ENCODE measurements around the gene PTBP1.

DNA sequence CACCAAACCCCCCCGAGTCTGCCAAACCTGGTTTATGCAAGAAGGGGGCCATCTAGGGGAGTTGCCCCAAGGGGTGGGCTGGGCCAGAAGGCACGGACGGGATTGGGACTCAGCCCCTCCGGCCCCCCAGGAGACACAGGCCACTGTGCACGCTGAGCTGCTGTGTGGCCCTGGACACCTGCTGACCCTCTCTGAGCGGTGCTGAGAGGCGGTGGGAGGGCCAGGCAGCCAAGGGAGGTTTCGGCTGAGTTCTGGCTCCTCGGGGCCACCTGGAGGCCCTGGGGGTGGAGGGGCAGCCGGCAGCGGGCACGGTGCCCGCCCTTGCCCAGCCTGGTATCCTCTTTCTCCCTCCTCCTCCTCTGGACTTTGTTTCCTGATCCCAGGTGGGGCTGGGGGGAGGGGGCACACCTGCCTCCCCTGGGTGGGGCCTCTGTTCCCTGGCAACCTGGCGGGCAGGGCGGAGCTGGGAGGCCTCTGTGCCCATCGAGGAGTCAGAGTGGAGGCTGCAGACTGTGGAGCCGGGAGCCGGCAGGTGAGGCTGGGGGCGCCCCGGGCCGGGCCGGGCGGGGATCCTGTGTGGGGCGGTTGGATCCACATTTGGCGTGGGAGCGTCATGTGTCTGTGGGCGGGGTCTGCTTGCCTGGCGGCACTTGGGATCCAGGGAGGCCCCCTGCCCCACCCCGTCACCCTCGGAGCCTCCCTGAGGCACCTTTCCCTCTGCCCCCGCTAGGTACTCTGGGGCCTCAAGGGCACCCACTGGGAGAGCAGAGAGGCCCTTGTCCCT is 46.4 kb upstream of the PTBP1 start, which contains the start of gene MISP:
- TF ChIP-seq NFIC (IDR thresholded peaks at IDR 0.05) (peak; percentile 92), EP300 (IDR thresholded peaks at IDR 0.05; ENCODE audit: borderline replicate concordance) (peak; percentile 81), CEBPB (IDR thresholded peaks at IDR 0.05) (no peak), RAD21 (IDR thresholded peaks at IDR 0.05; ENCODE audit: low read depth) (peak; percentile 27; the same call in 1 of the 2 replicates), TAF1 (IDR thresholded peaks at IDR 0.05; ENCODE audit: low read depth) (peak; percentile 78), YY1 (IDR thresholded peaks at IDR 0.05; ENCODE audit: low read depth) (peak; percentile 20; the same call in 1 of the 2 replicates), ZBTB7A (IDR thresholded peaks at IDR 0.05; ENCODE audit: low read depth) (peak; percentile 71)
- TF ChIP-seq, protein P1, sequence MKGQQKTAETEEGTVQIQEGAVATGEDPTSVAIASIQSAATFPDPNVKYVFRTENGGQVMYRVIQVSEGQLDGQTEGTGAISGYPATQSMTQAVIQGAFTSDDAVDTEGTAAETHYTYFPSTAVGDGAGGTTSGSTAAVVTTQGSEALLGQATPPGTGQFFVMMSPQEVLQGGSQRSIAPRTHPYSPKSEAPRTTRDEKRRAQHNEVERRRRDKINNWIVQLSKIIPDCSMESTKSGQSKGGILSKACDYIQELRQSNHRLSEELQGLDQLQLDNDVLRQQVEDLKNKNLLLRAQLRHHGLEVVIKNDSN (IDR thresholded peaks at IDR 0.05), result 0 out of 2 replicates have a peak, but pooled peaks have one; percentile 22
- TF ChIP-seq, protein P2, sequence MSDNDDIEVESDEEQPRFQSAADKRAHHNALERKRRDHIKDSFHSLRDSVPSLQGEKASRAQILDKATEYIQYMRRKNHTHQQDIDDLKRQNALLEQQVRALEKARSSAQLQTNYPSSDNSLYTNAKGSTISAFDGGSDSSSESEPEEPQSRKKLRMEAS (IDR thresholded peaks at IDR 0.05), result peak; percentile 47; the same call in 1 of the 2 replicates
- TF ChIP-seq, protein P3, sequence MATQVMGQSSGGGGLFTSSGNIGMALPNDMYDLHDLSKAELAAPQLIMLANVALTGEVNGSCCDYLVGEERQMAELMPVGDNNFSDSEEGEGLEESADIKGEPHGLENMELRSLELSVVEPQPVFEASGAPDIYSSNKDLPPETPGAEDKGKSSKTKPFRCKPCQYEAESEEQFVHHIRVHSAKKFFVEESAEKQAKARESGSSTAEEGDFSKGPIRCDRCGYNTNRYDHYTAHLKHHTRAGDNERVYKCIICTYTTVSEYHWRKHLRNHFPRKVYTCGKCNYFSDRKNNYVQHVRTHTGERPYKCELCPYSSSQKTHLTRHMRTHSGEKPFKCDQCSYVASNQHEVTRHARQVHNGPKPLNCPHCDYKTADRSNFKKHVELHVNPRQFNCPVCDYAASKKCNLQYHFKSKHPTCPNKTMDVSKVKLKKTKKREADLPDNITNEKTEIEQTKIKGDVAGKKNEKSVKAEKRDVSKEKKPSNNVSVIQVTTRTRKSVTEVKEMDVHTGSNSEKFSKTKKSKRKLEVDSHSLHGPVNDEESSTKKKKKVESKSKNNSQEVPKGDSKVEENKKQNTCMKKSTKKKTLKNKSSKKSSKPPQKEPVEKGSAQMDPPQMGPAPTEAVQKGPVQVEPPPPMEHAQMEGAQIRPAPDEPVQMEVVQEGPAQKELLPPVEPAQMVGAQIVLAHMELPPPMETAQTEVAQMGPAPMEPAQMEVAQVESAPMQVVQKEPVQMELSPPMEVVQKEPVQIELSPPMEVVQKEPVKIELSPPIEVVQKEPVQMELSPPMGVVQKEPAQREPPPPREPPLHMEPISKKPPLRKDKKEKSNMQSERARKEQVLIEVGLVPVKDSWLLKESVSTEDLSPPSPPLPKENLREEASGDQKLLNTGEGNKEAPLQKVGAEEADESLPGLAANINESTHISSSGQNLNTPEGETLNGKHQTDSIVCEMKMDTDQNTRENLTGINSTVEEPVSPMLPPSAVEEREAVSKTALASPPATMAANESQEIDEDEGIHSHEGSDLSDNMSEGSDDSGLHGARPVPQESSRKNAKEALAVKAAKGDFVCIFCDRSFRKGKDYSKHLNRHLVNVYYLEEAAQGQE (IDR thresholded peaks at IDR 0.05; ENCODE audit: low read depth), result no peak
